ENCODE measurements around the gene SEC14L6. TPM values are rescaled to one million over a fixed set of nuclear protein-coding genes. Genes with fewer than 3 reads are reported as not detected.
"Not testable (repeated sequence)": the region's sequence is repeated elsewhere in the genome, so short reads cannot be mapped to it uniquely, and the experiment has no call there.

The SEC14L6 gene
- total RNA-seq, 1 donor from 2014 or later, result 0.16 TPM

- TF ChIP-seq CTCF (IDR thresholded peaks at IDR 0.05; ENCODE audit: insufficient read depth, low read depth, low read length) (no peak), EZH2 (IDR thresholded peaks at IDR 0.05; ENCODE audit: insufficient read depth, low read length) (no peak)
- Histone ChIP-seq H3K27ac (ENCODE audit: low read depth, low read length) (no peak overlapping the region), H3K4me3 (ENCODE audit: insufficient read depth, low read depth, low read length) (no peak overlapping the region), H3K79me2 (ENCODE audit: insufficient read depth, low read length) (no peaks in the 10 kb centered on the region), H3K27me3 (ENCODE audit: insufficient read depth, low read length) (peaks cover 11% of the 10 kb centered on the region), H3K9me3 (ENCODE audit: insufficient read depth, low read depth, low read length) (no peaks in the 10 kb centered on the region), H3K4me1 (ENCODE audit: insufficient read depth, low read length) (peaks cover 4% of the 10 kb centered on the region), H3K36me3 (ENCODE audit: insufficient read depth, low read length) (no peaks in the 10 kb centered on the region), H3K4me2 (ENCODE audit: low read length) (no peak overlapping the region), H4K20me1 (ENCODE audit: insufficient read depth, low read length) (no peaks in the 10 kb centered on the region), H3K9ac (ENCODE audit: low read length) (no peak overlapping the region), H2AFZ (ENCODE audit: low read depth, low read length) (no peak overlapping the region)
- DNase-seq (ENCODE audit: low read depth) (no peak), FAIRE-seq (no peak)
- H3K9me3 Mint-ChIP-seq (ENCODE audit: unreplicated experiment), result no peaks in the 10 kb centered on the region
- no peaks in the 10 kb centered on the region for H3K4me1 Mint-ChIP-seq (ENCODE audit: low read depth, unreplicated experiment)
- no peak overlapping the region for H3K27ac Mint-ChIP-seq (ENCODE audit: unreplicated experiment)
- H3K27me3 Mint-ChIP-seq (ENCODE audit: low read depth, unreplicated experiment), result peaks cover 46% of the 10 kb centered on the region
- no peaks in the 10 kb centered on the region for H3K36me3 Mint-ChIP-seq (ENCODE audit: low read depth, unreplicated experiment)
- H3K4me3 Mint-ChIP-seq (ENCODE audit: unreplicated experiment), result no peak overlapping the region
These were observed 647 bp upstream of the SEC14L6 start for GRCh38 chr22:30547188-30547587.

- H3K4me1 Mint-ChIP-seq (ENCODE audit: low read depth, unreplicated experiment), result no peaks in the 10 kb centered on the region
- no peaks in the 10 kb centered on the region for H3K36me3 Mint-ChIP-seq (ENCODE audit: low read depth, unreplicated experiment)
- peaks cover 7% of the 10 kb centered on the region for H3K4me1 ChIP-seq (ENCODE audit: insufficient read depth, low read length)
- H3K27me3 ChIP-seq (ENCODE audit: insufficient read depth, low read length), result peaks cover 8% of the 10 kb centered on the region
- H3K4me2 ChIP-seq (ENCODE audit: low read length), result peak overlapping the region; percentile 81
- H3K9me3 Mint-ChIP-seq (ENCODE audit: unreplicated experiment), result no peaks in the 10 kb centered on the region
- no peak overlapping the region for H2AFZ ChIP-seq (ENCODE audit: low read depth, low read length)
- TF ChIP-seq EZH2 (IDR thresholded peaks at IDR 0.05; ENCODE audit: insufficient read depth, low read length) (no peak), CTCF (IDR thresholded peaks at IDR 0.05; ENCODE audit: insufficient read depth, low read depth, low read length) (no peak)
- no peak overlapping the region for H3K27ac ChIP-seq (ENCODE audit: low read depth, low read length)
- no peaks in the 10 kb centered on the region for H3K36me3 ChIP-seq (ENCODE audit: insufficient read depth, low read length)
- peaks cover 43% of the 10 kb centered on the region for H3K27me3 Mint-ChIP-seq (ENCODE audit: low read depth, unreplicated experiment)
- peak overlapping the region; percentile 39 for H3K4me3 ChIP-seq (ENCODE audit: insufficient read depth, low read depth, low read length)
- no peak for FAIRE-seq
- no peak for DNase-seq (ENCODE audit: low read depth)
- H3K9ac ChIP-seq (ENCODE audit: low read length), result no peak overlapping the region
- peak overlapping the region; percentile 70 for H3K4me3 Mint-ChIP-seq (ENCODE audit: unreplicated experiment)
- H4K20me1 ChIP-seq (ENCODE audit: insufficient read depth, low read length), result no peaks in the 10 kb centered on the region
- H3K79me2 ChIP-seq (ENCODE audit: insufficient read depth, low read length), result no peaks in the 10 kb centered on the region
- no peaks in the 10 kb centered on the region for H3K9me3 ChIP-seq (ENCODE audit: insufficient read depth, low read depth, low read length)
- H3K27ac Mint-ChIP-seq (ENCODE audit: unreplicated experiment), result no peak overlapping the region
These were observed 3.7 kb downstream of the SEC14L6 start for GRCh38 chr22:30542811-30543188.

- Mint-ChIP-seq H3K4me1 (ENCODE audit: low read depth, unreplicated experiment) (no peaks in the 10 kb centered on the region), H3K36me3 (ENCODE audit: low read depth, unreplicated experiment) (no peaks in the 10 kb centered on the region), H3K27me3 (ENCODE audit: low read depth, unreplicated experiment) (peaks cover 39% of the 10 kb centered on the region), H3K27ac (ENCODE audit: unreplicated experiment) (no peak overlapping the region), H3K4me3 (ENCODE audit: unreplicated experiment) (peak overlapping the region; percentile 70), H3K9me3 (ENCODE audit: unreplicated experiment) (no peaks in the 10 kb centered on the region)
- no peak for TF ChIP-seq CTCF (IDR thresholded peaks at IDR 0.05; ENCODE audit: insufficient read depth, low read depth, low read length)
- peak; percentile 52 for TF ChIP-seq EZH2 (IDR thresholded peaks at IDR 0.05; ENCODE audit: insufficient read depth, low read length)
- DNase-seq (ENCODE audit: low read depth) (no peak), FAIRE-seq (no peak)
- Histone ChIP-seq H2AFZ (ENCODE audit: low read depth, low read length) (peak overlapping the region; percentile 73), H3K9ac (ENCODE audit: low read length) (no peak overlapping the region), H3K79me2 (ENCODE audit: insufficient read depth, low read length) (no peaks in the 10 kb centered on the region), H3K36me3 (ENCODE audit: insufficient read depth, low read length) (no peaks in the 10 kb centered on the region), H3K9me3 (ENCODE audit: insufficient read depth, low read depth, low read length) (no peaks in the 10 kb centered on the region), H3K4me3 (ENCODE audit: insufficient read depth, low read depth, low read length) (peak overlapping the region; percentile 39), H3K27me3 (ENCODE audit: insufficient read depth, low read length) (peaks cover 8% of the 10 kb centered on the region), H3K27ac (ENCODE audit: low read depth, low read length) (no peak overlapping the region), H3K4me2 (ENCODE audit: low read length) (peak overlapping the region; percentile 81), H3K4me1 (ENCODE audit: insufficient read depth, low read length) (peaks cover 7% of the 10 kb centered on the region), H4K20me1 (ENCODE audit: insufficient read depth, low read length) (no peaks in the 10 kb centered on the region)
These were observed 4.4 kb downstream of the SEC14L6 start for GRCh38 chr22:30541961-30542810.

- FAIRE-seq; H3K36me3 ChIP-seq (ENCODE audit: insufficient read depth, low read length); H3K4me3 Mint-ChIP-seq (ENCODE audit: unreplicated experiment); H4K20me1 ChIP-seq (ENCODE audit: insufficient read depth, low read length); H3K9me3 Mint-ChIP-seq (ENCODE audit: unreplicated experiment); H3K27ac Mint-ChIP-seq (ENCODE audit: unreplicated experiment); H3K79me2 ChIP-seq (ENCODE audit: insufficient read depth, low read length); H3K27ac ChIP-seq (ENCODE audit: low read depth, low read length); H3K36me3 Mint-ChIP-seq (ENCODE audit: low read depth, unreplicated experiment); H3K4me1 ChIP-seq (ENCODE audit: insufficient read depth, low read length); H2AFZ ChIP-seq (ENCODE audit: low read depth, low read length); H3K4me1 Mint-ChIP-seq (ENCODE audit: low read depth, unreplicated experiment); H3K9ac ChIP-seq (ENCODE audit: low read length); H3K27me3 ChIP-seq (ENCODE audit: insufficient read depth, low read length); DNase-seq (ENCODE audit: low read depth); H3K4me3 ChIP-seq (ENCODE audit: insufficient read depth, low read depth, low read length); H3K9me3 ChIP-seq (ENCODE audit: insufficient read depth, low read depth, low read length); H3K4me2 ChIP-seq (ENCODE audit: low read length): not testable (repeated sequence)
- peaks cover 33% of the 10 kb centered on the region for H3K27me3 Mint-ChIP-seq (ENCODE audit: low read depth, unreplicated experiment)
These were observed 5.0 kb downstream of the SEC14L6 start for GRCh38 chr22:30541511-30541910.
